GM12892 (cell line): ENCODE results near the gene DTL.

Experiments
- DNase-seq: peaks from one replicate; pipeline ENCODE4 v3.0.0; 2011; ENCODE audit not compliant: insufficient read length
- FAIRE-seq: peaks from 2 replicates; lab custom pipeline; 2011; peaks lifted over from hg19 to GRCh38; lab: Jason Lieb, UNC
- POLR2A ChIP-seq: IDR thresholded peaks from 2 replicates; pipeline ENCODE4 v1.6.1; 2011; ENCODE audit warnings: low read depth, low read length, control low read depth
- POLR2AphosphoS5 ChIP-seq: IDR thresholded peaks from 2 replicates; pipeline ENCODE4 v1.6.1; 2011; ENCODE audit warnings: low read depth, low read length, control low read depth
- TAF1 ChIP-seq: IDR thresholded peaks from 2 replicates; pipeline ENCODE4 v1.6.1; 2011; ENCODE audit warnings: low read depth, mild to moderate bottlenecking, control low read depth, low read length, borderline replicate concordance

DTL gene

DNA sequence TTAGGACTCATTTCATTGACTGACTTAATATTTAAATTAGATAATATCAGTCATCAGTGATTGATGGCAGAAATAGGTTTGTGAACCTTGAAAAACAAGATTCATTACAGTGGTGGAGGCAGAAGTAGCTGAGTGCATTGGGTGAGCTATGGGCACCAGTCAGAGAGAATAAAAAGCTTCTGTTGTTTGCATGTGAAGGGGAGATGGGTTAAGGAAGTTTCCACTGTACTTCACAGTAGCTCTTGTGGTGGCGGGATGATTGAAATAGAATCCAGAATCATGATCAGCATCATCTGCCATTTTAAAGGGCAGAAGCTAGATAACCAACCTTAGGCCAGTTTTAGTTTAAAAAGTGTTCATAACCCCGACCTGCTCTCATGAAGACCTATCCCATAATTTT lies 66.2 kb downstream of the DTL start:
- FAIRE-seq (peak; percentile 24), DNase-seq (no peak)
- TF ChIP-seq POLR2A (no peak), POLR2AphosphoS5 (no peak), TAF1 (no peak)

DNA sequence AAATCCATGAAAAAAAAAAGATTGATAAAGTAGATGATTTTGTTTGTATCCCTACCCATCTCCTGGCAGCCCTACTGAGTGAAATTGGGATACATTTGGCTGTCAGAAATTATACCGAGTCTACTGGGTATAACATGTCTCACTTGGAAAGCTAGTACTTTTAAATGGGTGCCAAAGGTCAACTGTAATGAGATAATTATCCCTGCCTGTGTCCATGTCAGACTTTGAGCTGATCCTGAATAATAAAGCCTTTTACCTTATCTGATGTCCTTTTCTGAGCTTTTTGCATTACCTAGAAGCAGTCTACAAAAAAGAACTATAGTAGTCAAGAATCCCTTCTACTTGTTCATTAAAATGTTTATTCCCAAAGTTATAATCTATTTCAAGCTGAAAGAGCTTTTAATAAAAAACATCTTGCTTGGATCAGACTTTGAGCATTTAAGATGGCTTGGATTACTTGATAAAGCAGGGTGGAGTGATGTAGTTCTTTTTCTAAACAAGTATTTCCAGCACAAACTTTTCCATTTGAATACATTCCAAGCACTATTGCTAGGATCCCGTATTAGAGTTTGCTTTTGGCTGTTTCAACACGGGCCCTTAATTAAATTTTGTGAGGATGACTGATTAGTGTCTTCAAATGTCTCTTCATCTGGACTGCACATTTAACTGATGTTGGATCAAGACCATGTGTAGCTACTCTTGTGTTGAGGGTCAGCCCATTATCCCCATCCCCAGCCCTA lies 69.2 kb downstream of the DTL start:
- FAIRE-seq, result no peak
- no peak for DNase-seq
- TF ChIP-seq POLR2A, result no peak
- no peak for TF ChIP-seq POLR2AphosphoS5
- no peak for TF ChIP-seq TAF1

DNA sequence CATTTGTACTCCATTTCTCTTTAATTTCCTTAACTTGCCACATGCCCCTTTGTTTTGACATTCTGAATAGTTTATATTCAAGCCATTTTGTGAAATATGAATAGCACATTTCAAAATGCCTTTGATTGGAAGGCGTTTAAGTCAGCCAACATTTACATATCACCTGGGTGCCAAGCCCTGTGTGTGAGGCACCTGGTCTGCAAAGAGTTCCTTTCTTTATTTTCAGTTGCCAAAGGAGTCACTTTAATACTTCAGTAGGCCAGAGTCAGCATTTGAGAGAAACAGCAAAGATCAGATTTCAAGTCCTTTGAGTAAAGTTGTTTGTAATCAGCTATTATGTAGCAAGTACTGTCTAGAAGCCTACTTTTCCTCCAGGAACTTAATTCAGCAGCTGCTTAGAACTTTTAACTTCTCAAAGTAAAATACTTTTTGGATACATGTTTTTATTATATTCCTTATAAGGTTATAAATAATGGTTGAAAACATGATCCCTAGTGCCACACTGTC lies 70.8 kb downstream of the DTL start:
- no peak for TF ChIP-seq POLR2A
- no peak for TF ChIP-seq POLR2AphosphoS5
- no peak for TF ChIP-seq TAF1
- no peak for DNase-seq
- FAIRE-seq, result no peak

DNA sequence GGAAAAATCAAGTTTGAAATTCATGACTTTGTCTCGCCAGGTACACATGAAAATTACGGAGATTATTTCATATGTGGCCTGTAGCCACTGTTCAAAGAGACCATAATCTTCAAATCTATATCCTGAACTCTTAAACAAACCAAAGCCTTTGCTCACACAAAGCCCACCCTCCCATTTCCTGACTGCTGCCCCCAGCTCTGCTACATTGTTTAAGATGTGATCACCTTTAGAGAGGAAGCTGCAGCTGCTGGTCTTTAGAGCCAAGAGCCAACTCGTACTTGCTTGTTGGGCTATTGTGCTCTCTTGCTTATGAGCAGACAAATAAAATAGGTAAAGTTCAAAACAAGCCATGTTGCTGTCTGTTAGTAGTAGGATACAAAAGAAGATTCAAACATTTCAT lies 71.9 kb downstream of the DTL start:
- no peak for TF ChIP-seq TAF1
- no peak for TF ChIP-seq POLR2AphosphoS5
- TF ChIP-seq POLR2A, result no peak
- no peak for FAIRE-seq
- DNase-seq, result no peak

DNA sequence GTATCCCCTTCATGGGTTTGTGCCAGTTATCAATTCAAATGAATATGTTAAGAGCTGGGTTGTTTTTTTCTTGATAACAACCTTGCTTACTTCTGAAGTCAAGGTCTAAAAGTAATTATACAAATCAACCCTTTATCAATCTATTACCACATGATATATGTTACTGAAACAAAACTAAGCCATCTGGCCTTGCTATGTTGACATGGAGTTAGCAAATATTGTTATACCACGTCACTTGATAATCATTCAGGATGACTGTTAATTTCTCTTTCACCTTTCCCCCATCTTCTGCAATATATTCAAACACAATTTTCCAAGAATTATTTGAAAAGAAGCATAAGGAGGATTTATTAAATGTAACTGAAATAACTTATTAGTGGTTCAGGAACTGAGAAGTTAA lies 72.6 kb downstream of the DTL start:
- DNase-seq (no peak), FAIRE-seq (no peak)
- TF ChIP-seq POLR2A (no peak), POLR2AphosphoS5 (no peak), TAF1 (no peak)

DNA sequence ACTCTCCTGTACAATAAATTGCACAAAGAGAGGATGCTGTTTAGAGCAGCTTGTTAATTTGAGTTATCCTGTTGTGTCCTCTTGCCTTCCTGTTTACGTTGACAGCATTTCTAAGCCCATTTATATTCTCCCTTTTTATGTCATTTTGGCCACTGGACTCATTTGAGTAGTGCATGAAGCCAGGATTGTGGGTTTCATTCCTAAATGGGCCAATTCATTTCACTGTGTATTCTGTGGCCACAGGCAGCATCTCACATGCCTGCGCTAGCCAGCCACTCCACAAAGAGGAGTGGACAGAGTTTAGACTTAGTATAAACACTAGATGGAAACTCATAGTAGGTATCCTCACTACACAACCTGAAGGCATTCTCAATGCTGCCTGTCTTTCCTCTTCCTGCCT lies 73.4 kb downstream of the DTL start:
- DNase-seq, result no peak
- no peak for TF ChIP-seq POLR2A
- TF ChIP-seq TAF1, result no peak
- no peak for TF ChIP-seq POLR2AphosphoS5
- peak; percentile 58 for FAIRE-seq

DNA sequence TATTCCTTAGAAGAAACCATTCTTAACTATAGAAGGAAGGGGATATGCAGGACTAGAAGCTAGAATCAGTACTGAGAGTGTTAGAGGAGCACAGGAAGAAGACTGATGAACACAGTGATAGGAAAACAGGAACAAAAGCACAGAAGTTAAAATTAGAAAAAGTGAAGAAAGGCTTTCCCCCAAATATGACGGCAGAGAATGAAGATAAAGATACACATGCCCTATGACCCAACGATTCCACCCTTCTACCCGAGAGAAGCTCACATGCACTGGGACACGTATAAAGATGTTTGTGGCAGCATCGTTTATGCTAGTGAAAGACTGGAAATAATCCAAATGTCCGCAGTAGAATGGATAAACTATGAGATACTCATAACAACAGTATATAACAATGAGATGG lies 74.2 kb downstream of the DTL start:
- FAIRE-seq, result no peak
- DNase-seq, result no peak
- no peak for TF ChIP-seq POLR2AphosphoS5
- TF ChIP-seq TAF1, result no peak
- TF ChIP-seq POLR2A, result no peak

DNA sequence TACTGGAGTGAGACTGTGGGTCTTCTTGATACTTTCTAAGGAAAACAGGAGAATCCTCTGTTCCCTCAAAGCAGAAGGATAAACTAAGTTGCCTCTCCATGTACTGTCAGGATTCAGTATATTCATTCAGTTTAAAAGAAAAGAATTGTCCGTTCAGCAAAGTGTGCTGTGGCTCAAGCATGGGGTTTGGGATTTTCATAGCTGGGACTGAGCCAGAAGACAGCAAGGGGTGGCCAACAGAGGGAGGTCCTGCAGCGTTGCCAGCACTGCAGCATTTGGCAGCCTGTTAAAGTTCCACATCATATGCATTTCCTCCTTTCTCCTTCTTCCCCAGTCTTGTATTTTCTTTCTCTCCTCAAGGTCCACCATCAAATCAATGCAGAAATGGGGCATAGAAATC lies 75.1 kb downstream of the DTL start:
- no peak for TF ChIP-seq POLR2A
- no peak for TF ChIP-seq POLR2AphosphoS5
- no peak for TF ChIP-seq TAF1
- no peak for FAIRE-seq
- no peak for DNase-seq

DNA sequence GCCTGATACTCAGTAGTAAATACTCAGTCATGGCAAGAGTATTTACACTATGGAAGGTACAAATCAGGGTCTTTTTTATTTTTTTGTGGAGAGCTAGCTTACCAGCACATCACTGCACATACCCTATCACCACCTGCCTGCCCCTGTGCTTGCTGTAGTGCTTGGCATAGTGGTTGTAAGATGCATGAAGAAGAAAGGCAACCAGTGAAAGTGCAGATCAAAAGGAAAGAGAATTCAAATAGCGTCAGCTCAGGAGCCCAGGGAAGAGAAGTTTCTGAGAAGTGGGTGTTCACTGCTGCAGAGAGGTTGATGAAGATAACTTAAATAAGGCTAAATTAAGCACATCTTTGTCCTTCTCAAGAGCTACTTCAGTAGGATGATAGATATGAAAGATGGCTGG lies 76.0 kb downstream of the DTL start:
- TF ChIP-seq POLR2A (no peak), POLR2AphosphoS5 (no peak), TAF1 (no peak)
- FAIRE-seq (no peak), DNase-seq (no peak)

DNA sequence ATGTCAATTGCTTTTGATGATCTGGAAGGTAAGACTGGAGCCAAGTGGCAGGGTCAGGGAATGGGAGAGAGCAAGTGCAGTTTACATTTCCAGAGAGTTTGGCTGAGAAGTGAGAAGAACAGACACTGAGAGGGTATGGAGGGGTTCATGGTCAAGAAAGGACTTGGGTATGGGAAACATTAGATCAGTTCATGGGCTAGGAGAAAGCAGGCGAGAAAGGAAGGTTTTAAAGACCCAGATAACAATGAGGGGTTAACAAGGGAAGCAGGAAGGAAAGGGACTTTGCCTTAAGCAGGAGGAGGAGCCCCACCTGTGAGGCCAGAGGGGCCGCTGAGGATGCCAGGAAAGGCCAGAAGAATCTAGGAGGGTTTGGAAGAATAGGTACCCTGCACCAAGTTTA lies 78.2 kb downstream of the DTL start:
- DNase-seq, result no peak
- FAIRE-seq, result no peak
- TF ChIP-seq TAF1 (no peak), POLR2A (no peak), POLR2AphosphoS5 (no peak)

DNA sequence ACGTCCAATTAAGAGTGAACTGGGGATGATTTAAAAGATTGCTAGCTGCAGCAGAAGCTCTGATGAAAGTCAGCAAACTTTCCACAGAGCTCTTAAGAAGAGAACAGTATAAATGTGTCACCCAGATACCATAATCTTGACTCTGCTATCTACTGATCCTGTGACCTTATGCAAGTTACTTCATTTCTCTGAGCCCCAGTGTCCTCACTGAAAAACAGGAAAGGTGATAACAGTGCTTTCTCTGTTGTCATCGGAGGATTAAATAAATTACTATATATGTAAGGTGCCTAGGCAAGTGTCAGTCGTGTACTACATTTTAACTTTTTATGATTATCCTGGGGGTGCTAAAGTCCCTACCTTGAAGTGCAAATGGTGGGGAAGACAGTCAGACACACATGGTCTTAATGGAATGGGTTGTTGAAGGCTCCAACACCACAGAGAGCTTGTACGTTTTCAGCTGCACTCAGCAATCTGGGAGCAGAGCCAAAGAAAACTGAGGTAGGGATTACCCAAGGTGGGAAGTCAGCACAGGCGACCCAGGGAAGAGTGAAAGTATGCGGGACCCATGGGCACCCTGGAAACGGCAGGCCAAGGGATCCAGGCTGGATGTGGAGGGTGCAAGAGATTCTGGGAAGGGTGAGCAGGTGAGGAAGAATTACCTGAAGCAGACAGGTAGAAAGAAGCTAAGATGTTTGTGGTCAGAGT lies 82.8 kb downstream of the DTL start:
- no peak for TF ChIP-seq POLR2A
- DNase-seq (no peak), FAIRE-seq (no peak)

DNA sequence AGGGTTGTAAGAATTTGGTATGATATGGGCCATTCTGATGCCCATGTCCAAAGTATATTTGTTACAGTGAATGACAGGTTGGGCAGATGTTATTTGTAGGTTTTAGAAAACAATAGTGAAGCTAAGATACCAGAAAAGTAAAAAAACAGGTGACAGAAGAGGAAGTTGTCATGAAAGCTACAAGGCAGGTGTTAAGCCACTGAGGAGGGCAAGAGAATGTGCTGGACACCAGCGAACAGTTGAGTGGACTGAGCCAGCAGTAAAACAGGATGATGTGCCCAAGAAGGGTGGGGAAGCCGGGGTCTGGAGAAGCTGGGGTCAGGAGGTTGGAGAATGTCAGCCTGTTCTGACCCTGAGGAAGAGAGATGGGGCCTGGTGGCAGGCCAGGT lies 83.3 kb downstream of the DTL start:
- no peak for FAIRE-seq

More for the DNA sequence above, 83.3 kb downstream of the DTL start:
- no peak for TF ChIP-seq POLR2A
- no peak for TF ChIP-seq POLR2AphosphoS5
- TF ChIP-seq TAF1, result no peak
- DNase-seq, result no peak
